ENCODE measurements around the gene ATG10.

DNA sequence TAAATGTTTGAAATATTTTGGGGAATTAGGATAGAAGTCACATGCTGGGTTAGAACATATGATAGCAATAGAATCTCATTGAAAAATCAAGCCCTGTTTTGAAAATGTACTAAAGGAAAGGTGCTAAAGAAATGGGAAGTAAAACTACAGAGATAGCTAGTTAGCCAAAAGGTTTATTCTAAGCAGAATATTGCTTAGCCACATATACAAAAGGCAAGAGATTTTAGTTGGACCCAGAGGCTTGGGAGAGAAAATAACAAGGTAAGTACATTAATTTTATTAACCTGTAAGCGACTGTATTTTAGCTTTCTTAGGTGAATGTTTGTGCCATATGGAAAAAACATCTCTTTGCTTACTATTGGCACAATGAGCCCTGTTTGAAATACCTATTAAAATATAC, 198.1 kb downstream of the ATG10 start:
- TF ChIP-seq, protein P1, sequence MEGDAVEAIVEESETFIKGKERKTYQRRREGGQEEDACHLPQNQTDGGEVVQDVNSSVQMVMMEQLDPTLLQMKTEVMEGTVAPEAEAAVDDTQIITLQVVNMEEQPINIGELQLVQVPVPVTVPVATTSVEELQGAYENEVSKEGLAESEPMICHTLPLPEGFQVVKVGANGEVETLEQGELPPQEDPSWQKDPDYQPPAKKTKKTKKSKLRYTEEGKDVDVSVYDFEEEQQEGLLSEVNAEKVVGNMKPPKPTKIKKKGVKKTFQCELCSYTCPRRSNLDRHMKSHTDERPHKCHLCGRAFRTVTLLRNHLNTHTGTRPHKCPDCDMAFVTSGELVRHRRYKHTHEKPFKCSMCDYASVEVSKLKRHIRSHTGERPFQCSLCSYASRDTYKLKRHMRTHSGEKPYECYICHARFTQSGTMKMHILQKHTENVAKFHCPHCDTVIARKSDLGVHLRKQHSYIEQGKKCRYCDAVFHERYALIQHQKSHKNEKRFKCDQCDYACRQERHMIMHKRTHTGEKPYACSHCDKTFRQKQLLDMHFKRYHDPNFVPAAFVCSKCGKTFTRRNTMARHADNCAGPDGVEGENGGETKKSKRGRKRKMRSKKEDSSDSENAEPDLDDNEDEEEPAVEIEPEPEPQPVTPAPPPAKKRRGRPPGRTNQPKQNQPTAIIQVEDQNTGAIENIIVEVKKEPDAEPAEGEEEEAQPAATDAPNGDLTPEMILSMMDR (IDR thresholded peaks at IDR 0.05), result no peak
- no peak for TF ChIP-seq POLR2AphosphoS5 (IDR thresholded peaks at IDR 0.05; ENCODE audit: insufficient read depth in 1 of 2, low read depth in 1 of 2)
- no peak for TF ChIP-seq POLR2A (IDR thresholded peaks at IDR 0.05)
